GM19099 (cell line): Measurements from ENCODE around the gene SPATS2.

ENCODE experiments used
- POLR2A ChIP-seq: IDR thresholded peaks from 3 replicates; pipeline ENCODE4 v1.6.1; 2011; ENCODE audit warnings: low read depth; ENCODE audit not compliant: insufficient read length; ENCODE audit errors: extremely low read depth

SPATS2 gene

GRCh38 chr12:49456131-49456679, 88.9 kb downstream of the SPATS2 start:
- TF ChIP-seq POLR2A, result no peak

- TF ChIP-seq POLR2A, result no peak
Measured at GRCh38 chr12:49458816-49459215, 91.6 kb downstream of the SPATS2 start.

GRCh38 chr12:49461221-49461620, 94.0 kb downstream of the SPATS2 start:
- no peak for TF ChIP-seq POLR2A

- TF ChIP-seq POLR2A, result no peak
Measured at GRCh38 chr12:49462083-49462744, 95.0 kb downstream of the SPATS2 start.

GRCh38 chr12:49465132-49465531, 97.9 kb downstream of the SPATS2 start:
- TF ChIP-seq POLR2A, result no peak

- TF ChIP-seq POLR2A, result no peak
Measured at GRCh38 chr12:49470986-49471385, 103.7 kb downstream of the SPATS2 start.

- TF ChIP-seq POLR2A, result no peak
Measured at GRCh38 chr12:49471557-49471956, 104.3 kb downstream of the SPATS2 start.

GRCh38 chr12:49476091-49476490, 108.8 kb downstream of the SPATS2 start:
- TF ChIP-seq POLR2A, result no peak

GRCh38 chr12:49478949-49479664, 111.8 kb downstream of the SPATS2 start:
- TF ChIP-seq POLR2A, result no peak

GRCh38 chr12:49482095-49483051, 115.1 kb downstream of the SPATS2 start:
- TF ChIP-seq POLR2A, result no peak

GRCh38 chr12:49483619-49484018, 116.4 kb downstream of the SPATS2 start:
- TF ChIP-seq POLR2A, result no peak

- TF ChIP-seq POLR2A, result no peak
Measured at GRCh38 chr12:49487605-49488004, 120.3 kb downstream of the SPATS2 start.

- no peak for TF ChIP-seq POLR2A
Measured at GRCh38 chr12:49489154-49489553, 121.9 kb downstream of the SPATS2 start.

GRCh38 chr12:49489720-49490119, 122.5 kb downstream of the SPATS2 start:
- TF ChIP-seq POLR2A, result no peak

GRCh38 chr12:49491823-49492222, 124.6 kb downstream of the SPATS2 start:
- TF ChIP-seq POLR2A, result no peak
